Endometrial microvascular endothelial cells (primary cell): ENCODE data around the gene VGLL4. TPM values are rescaled to one million over a fixed set of nuclear protein-coding genes. Genes with fewer than 3 reads are reported as not detected.

Experiments
- in situ Hi-C: cut with HindIII; loops from 2 replicates; pipeline ENCODE4 v1.10.0; 2017; ENCODE audit warnings: low sequenced_read_pairs, low pct_unique_long_range_greater_than_20kb; ENCODE audit errors: inconsistent ontology term
- total RNA-seq: library from RNA; depleted of rRNA; stranded (reverse); fragments of >200 nt; gene quantifications from one replicate; pipeline ENCODE4 v1.2.3, GENCODE V29; 2015; ENCODE audit errors: inconsistent ontology term

The VGLL4 gene
- total RNA-seq, 1 donor from 2014 or later: 14.4 TPM

- in situ Hi-C loops: no loop called here
Measured at GRCh38 chr3:11547498-11547897, 96.2 kb downstream of the VGLL4 start.

- in situ Hi-C loops: no loop called here
Measured at GRCh38 chr3:11546657-11547302, 96.9 kb downstream of the VGLL4 start.

GRCh38 chr3:11545186-11545851, 98.4 kb downstream of the VGLL4 start:
- in situ Hi-C loops: no loop called here

DNA sequence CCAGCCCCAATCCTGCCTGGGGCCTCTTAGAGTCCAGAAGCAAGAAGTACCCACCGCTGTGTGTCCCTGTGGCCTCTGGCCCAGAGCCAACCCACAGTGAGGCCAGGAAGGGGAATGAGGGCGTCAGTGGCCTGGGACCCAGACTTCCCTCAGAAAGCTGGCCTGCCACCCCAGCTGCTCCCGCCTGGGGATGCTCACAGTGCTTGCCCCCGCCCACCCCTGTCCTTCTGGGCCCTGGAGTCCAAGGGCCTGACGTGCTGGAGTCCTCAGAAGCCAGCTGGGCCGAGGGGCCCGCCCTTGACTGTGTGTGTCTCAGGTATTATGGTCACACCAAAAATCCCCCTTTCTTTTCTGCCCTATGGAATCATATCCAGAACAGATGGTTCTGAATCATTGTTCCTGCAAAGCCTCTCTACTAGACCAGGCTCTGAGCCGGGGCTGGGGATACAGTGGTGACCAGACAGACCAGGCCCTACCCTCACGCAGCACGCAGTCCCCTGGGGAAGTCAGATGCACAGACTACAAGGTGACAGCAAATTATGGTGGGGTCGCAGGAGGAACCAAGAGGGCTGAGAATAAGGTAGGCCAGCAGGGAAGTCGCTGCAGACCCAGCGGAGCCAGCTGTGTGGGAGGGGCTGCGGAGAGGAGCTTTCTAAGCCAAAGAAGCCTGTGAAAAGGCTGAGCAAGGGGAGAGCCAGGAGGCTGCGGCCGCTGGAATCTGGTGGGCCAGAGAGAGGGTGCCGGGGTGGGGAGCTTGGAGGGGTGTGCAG, 99.1 kb downstream of the VGLL4 start:
- in situ Hi-C loops: no loop called here

GRCh38 chr3:11543948-11544387, 99.7 kb downstream of the VGLL4 start:
- in situ Hi-C loops: no loop called here

GRCh38 chr3:11543141-11543947, 100.4 kb downstream of the VGLL4 start:
- in situ Hi-C loops: no loop called here

DNA sequence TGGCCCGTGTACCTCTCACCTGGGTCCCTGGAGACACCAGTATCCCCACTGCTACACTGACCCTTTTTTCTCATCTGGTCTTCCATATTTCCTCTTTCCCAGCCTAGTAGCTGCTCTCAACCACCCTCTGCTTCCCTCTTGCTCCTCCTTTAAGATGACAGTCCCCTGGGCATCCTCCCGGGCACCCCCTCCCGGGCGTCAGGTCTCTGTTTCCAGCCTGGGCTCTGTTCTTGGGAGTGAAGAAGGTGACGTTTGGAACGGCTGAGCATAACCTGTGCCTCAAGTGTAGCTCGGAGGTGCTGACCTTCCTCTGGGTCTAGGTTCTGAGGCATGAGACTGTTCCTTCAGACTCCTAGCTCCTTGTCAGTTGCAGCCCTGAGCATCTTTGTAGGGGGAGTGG, 101.2 kb downstream of the VGLL4 start:
- in situ Hi-C loops: no loop called here

- in situ Hi-C loops: no loop called here
Measured at GRCh38 chr3:11541321-11542303, 102.1 kb downstream of the VGLL4 start.

- in situ Hi-C loops: no loop called here
Measured at GRCh38 chr3:11539677-11540076, 104.0 kb downstream of the VGLL4 start.

GRCh38 chr3:11539218-11539617, 104.5 kb downstream of the VGLL4 start:
- in situ Hi-C loops: no loop called here

DNA sequence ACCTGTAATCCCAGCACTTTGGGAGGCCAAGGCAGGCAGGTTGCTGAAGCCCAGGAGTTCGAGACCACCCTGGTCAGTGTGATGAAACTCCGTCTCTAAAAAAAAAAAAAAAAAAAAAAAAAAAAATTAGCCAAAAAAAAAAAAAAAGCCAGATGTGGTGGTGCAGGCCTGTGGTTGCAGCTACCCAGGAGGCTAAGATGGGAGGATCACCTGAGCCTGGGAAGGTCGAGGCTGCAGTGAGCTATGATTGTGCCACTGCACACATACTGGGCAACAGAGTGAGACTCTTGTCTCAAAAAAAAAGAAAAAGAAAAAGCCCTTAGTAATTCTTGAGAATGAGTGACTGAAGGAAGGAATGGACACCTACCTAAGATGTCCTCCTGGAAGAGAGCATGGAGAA, 105.1 kb downstream of the VGLL4 start:
- in situ Hi-C loops: no loop called here

GRCh38 chr3:11536936-11537612, 106.6 kb downstream of the VGLL4 start:
- in situ Hi-C loops: no loop called here

DNA sequence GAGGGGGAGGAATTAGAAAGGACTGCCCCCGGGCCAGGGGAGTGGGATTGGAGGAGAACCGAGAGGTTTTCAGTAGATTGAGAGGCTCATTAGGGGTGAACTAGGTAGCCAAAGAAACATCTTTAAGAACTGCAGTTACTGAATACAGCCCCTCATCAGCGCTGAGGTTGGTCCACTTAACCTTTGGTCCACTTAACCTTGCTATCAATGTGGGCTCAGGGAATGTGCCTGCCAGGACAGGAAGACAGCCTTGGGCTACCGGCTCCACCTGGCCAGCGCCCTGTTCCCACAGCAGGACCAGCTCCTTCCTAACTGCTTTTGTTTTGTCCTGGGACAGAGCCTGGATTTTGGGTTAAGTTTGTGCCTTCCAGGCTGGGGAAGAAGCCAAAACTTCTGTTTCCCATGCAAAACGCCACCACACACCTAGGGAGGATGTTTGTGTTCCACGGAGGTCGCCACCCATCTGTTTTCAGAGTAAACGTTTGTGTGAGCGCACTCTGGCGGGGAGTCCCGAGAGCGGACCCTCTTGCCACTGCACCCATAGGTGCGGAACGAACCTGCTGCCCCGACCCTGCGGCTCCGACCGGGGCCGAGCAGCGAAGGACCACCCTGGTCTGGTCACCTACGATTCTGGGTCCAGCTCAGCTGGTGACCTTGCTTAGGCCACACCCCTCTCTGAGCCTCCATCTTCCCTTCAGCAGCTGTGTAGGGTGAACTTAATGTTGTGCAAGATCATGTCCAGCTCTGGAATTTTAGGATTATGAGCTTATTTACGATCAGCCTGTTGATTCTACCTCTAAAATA, 107.4 kb downstream of the VGLL4 start:
- in situ Hi-C loops: no loop called here

DNA sequence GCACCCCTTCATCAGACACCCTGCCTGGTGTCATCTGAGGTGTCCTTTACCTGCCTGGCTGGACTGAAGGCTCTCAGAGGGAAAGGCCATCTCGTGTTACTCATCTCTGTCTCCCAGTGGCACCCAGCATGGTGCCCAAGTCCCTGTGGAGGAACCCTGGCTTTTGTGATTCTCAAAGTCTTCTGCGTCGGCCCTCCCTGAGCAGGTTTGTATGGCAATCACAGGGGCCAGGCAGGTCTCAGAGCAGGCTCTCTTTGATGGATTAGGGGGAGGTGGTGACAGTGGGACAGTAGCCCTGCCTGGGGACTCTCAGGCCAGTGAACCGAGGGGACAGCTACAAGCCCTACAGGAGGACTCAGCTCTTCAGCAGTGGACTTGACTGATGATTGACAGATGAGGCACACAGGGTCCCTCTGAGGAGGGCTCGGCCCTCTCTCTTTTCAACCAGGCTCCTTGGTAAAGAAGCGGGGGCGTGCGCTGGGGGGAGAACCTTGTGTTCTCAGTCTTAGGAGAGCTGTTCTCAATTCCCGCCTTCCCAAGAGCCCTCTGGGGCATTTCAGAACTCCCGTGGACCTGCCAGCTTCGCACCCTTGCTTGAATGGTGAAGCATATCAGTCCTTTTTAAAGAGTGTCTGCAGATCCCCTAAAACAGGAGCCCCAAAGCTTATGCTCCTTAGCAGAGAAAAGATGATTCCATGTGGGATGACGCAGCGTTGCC, 108.3 kb downstream of the VGLL4 start:
- in situ Hi-C loops: no loop called here

- in situ Hi-C loops: no loop called here
Measured at GRCh38 chr3:11534793-11535101, 109.0 kb downstream of the VGLL4 start.

- in situ Hi-C loops: no loop called here
Measured at GRCh38 chr3:11534011-11534792, 109.5 kb downstream of the VGLL4 start.
